ENCODE results near the gene TTC7B. TPM values are rescaled to one million over a fixed set of nuclear protein-coding genes. Genes with fewer than 3 reads are reported as not detected.

TTC7B gene
- total RNA-seq, 1 donor from 2014 or later, result 20.6 TPM

GRCh38 chr14:90535556-90536090, 280.6 kb downstream of the TTC7B start:
- DNase-seq (ENCODE audit: low spot score), result no peak
- TF ChIP-seq EZH2 (IDR thresholded peaks at IDR 0.05), result no peak
- TF ChIP-seq CTCF (IDR thresholded peaks at IDR 0.05), result no peak
- TF ChIP-seq EZH2phosphoT487 (IDR thresholded peaks at IDR 0.05), result no peak
- H3K9ac ChIP-seq, result no peak overlapping the region

DNA sequence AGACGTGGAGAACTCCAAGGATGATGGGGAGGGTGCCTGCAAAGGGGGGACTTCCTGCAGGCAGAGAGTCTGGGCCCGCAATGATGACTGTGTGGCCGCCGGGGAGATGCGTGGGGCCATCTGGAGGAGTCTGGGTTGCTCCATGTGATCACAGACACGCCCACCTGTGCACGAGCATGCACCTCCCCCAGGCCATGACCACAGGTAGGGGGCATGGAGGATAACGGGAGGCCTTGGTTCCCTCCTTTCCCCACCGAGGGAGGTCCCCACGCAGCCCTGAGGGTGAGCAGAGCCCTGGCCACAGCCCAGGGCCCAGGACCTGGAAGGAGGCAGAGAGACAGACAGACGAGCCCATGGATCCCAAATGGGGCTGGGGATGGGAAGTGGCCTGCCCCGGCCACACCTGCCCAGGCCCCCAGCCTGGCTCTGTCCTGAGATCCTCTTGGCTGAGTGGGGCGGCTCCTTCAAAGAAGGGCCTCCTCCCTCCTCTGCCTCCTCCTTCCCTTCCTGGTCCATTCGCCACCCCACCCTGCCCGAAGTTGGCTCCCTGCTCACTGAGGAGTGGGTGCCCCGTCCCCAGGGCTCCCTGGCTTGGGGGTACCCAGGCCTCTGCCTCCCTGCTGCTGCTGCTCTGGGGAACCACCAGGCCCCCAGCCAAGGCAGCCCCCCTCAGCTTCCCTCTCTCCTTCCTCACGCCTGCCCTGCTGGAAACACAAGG, 281.2 kb downstream of the TTC7B start:
- Mint-ChIP-seq H3K4me3 (peak overlapping the region; percentile 64), H3K27ac (peak overlapping the region; percentile 87), H3K9me3 (no peaks in the 10 kb centered on the region), H3K4me1 (peaks cover 26% of the 10 kb centered on the region), H3K27me3 (ENCODE audit: insufficient read depth, low read depth) (peaks cover 6% of the 10 kb centered on the region), H3K36me3 (peaks cover 6% of the 10 kb centered on the region)
- Histone ChIP-seq H3K4me3 (no peak overlapping the region), H3K27ac (no peak overlapping the region), H3K4me2 (no peak overlapping the region), H3K27me3 (no peaks in the 10 kb centered on the region), H3K9me3 (ENCODE audit: low read depth) (no peaks in the 10 kb centered on the region), H4K20me1 (ENCODE audit: low read depth) (no peaks in the 10 kb centered on the region), H3K36me3 (no peaks in the 10 kb centered on the region), H2AFZ (replicated peaks) (no peak overlapping the region), H3K4me1 (no peaks in the 10 kb centered on the region), H3K9ac (no peak overlapping the region), H3F3A (ENCODE audit: low read depth) (no peaks in the 10 kb centered on the region), H3K79me2 (ENCODE audit: low read depth) (no peaks in the 10 kb centered on the region)
- TF ChIP-seq EZH2phosphoT487 (IDR thresholded peaks at IDR 0.05) (no peak), CTCF (IDR thresholded peaks at IDR 0.05) (no peak), EZH2 (IDR thresholded peaks at IDR 0.05) (no peak)
- no peak for DNase-seq (ENCODE audit: low spot score)

More at GRCh38 chr14:90535556-90536090, 280.6 kb downstream of the TTC7B start:
- Histone ChIP-seq H4K20me1 (ENCODE audit: low read depth) (no peaks in the 10 kb centered on the region), H3F3A (ENCODE audit: low read depth) (no peaks in the 10 kb centered on the region), H3K4me3 (no peak overlapping the region), H3K4me2 (no peak overlapping the region), H2AFZ (replicated peaks) (no peak overlapping the region), H3K9me3 (ENCODE audit: low read depth) (no peaks in the 10 kb centered on the region), H3K79me2 (ENCODE audit: low read depth) (no peaks in the 10 kb centered on the region), H3K4me1 (no peaks in the 10 kb centered on the region), H3K36me3 (no peaks in the 10 kb centered on the region), H3K27ac (no peak overlapping the region), H3K27me3 (no peaks in the 10 kb centered on the region)
- H3K4me1 Mint-ChIP-seq, result peaks cover 26% of the 10 kb centered on the region
- H3K4me3 Mint-ChIP-seq, result peak overlapping the region; percentile 64
- no peaks in the 10 kb centered on the region for H3K9me3 Mint-ChIP-seq
- H3K36me3 Mint-ChIP-seq, result peaks cover 8% of the 10 kb centered on the region
- H3K27ac Mint-ChIP-seq, result peak overlapping the region; percentile 87
- peaks cover 6% of the 10 kb centered on the region for H3K27me3 Mint-ChIP-seq (ENCODE audit: insufficient read depth, low read depth)

GRCh38 chr14:90534091-90534837, 282.0 kb downstream of the TTC7B start:
- peaks cover 6% of the 10 kb centered on the region for H3K27me3 Mint-ChIP-seq (ENCODE audit: insufficient read depth, low read depth)
- H3K4me1 Mint-ChIP-seq, result peaks cover 26% of the 10 kb centered on the region
- H3K36me3 Mint-ChIP-seq, result peaks cover 6% of the 10 kb centered on the region

More at GRCh38 chr14:90534091-90534837, 282.0 kb downstream of the TTC7B start:
- Histone ChIP-seq H3K36me3 (no peaks in the 10 kb centered on the region), H3K27me3 (no peaks in the 10 kb centered on the region), H3K4me2 (no peak overlapping the region), H4K20me1 (ENCODE audit: low read depth) (no peaks in the 10 kb centered on the region), H3K9ac (no peak overlapping the region), H3K4me1 (no peaks in the 10 kb centered on the region), H2AFZ (replicated peaks) (no peak overlapping the region), H3F3A (ENCODE audit: low read depth) (no peaks in the 10 kb centered on the region), H3K9me3 (ENCODE audit: low read depth) (no peaks in the 10 kb centered on the region), H3K27ac (no peak overlapping the region), H3K4me3 (no peak overlapping the region), H3K79me2 (ENCODE audit: low read depth) (no peaks in the 10 kb centered on the region)
- no peak overlapping the region for H3K4me3 Mint-ChIP-seq
- H3K27ac Mint-ChIP-seq, result peak overlapping the region; percentile 46
- no peak for DNase-seq (ENCODE audit: low spot score)
- TF ChIP-seq CTCF (IDR thresholded peaks at IDR 0.05) (no peak), EZH2 (IDR thresholded peaks at IDR 0.05) (no peak), EZH2phosphoT487 (IDR thresholded peaks at IDR 0.05) (no peak)
- H3K9me3 Mint-ChIP-seq, result no peaks in the 10 kb centered on the region

Data from neural progenitor cell (in vitro differentiated cells).